ENCODE measurements around the gene ZNF491.
"Not testable (repeated sequence)": the region's sequence is repeated elsewhere in the genome, so short reads cannot be mapped to it uniquely, and the experiment has no call there.

The ZNF491 gene

DNA sequence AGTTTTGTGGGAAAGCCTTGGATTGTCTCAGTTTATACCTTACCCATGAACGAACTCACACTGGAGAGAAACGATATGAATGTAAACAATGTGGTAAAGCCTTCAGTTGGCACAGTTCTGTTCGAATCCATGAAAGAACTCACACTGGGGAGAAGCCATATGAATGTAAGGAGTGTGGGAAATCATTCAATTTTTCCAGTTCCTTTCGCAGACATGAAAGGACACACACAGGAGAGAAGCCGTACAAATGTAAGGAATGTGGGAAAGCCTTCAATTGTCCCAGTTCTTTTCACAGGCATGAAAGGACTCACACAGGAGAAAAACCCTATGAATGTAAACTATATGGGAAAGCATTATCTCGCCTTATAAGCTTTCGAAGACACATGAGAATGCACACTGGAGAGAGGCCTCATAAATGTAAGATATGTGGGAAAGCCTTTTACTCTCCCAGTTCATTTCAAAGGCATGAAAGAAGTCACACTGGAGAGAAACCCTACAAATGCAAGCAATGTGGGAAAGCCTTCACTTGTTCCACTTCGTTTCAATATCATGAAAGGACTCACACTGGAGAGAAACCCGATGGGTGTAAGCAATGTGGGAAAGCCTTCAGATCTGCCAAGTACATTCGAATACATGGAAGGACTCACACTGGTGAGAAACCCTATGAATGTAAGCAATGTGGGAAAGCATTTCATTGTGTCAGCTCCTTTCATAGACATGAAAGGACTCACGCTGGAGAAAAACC lies 8.2 kb downstream of the ZNF491 start:
- DNase-seq (ENCODE audit: low read depth, low spot score) = no peak

DNA sequence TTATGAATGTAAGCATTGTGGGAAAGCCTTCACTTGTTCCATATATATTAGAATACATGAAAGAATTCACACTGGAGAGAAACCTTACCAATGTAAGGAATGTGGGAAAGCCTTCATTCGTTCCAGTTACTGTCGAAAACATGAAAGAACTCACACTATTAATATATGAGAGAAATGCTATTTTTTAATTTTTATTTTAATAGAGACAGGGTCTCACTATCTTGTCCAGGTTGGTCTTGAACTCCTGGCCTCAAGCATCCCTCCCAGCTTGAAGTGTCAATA lies 8.7 kb downstream of the ZNF491 start:
- no peak for DNase-seq (ENCODE audit: low read depth, low spot score)

- DNase-seq (ENCODE audit: low read depth, low spot score) = no peak
Measured at GRCh38 chr19:11813703-11814028, 15.3 kb downstream of the ZNF491 start.

DNA sequence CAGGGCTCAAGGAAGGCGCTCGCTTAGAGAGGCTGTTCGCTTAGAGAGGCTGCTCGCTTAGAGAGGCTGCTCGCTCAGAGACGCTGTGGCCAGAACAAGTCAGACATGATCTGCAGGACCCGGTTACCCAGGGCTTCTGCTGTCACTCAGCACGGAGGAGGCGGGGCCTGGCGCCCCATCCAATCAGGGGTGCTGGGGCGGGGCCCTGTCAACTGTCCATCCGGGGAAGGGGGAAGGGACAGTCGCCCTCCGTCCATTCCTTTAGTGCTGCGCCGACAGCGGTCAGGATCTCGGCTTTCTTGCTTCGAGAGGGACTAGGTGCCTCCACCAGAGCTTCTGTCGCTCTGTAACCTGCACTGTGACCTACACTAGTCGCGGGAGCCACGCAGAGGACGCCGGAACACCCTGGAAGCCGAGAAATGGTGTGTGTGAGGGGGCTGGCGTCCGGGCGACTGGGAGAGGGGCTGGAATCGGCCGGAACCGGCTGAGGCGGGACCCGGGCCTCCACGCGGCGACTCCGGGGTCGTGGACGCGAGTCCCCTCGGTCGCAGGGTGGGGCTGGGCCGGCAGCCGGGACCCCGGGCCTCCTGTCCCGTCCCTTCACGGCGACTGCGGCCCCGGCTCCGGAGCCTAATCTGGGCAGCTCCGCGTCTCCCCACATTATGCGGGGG lies 15.8 kb downstream of the ZNF491 start, which contains the start of gene ZNF440:
ZNF440 (plus strand) TSS at position 245 of the 671 bp plus-strand sequence; CDS start at position 420, 175 bp downstream.
- DNase-seq (ENCODE audit: low read depth, low spot score) = peak; percentile 98

DNA sequence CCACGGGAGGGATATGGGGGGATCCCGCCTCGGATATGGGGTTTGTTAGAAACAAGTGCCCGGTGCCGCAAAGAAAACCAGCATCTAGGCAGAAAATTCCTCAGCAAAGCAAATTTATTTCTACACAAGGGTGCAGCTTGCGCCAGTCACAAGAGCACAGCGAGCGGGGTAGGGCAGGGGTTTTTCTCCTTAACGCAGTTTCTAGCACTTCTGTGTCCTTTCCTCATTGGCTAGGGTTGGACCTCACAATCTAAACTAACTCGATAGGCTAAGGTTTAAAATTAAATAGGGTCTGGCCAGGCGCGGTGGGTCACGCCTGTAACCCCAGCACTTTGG lies 16.3 kb downstream of the ZNF491 start:
- peak; percentile 49 for DNase-seq (ENCODE audit: low read depth, low spot score)

GRCh38 chr19:11821474-11822109 lies 23.3 kb downstream of the ZNF491 start:
- DNase-seq (ENCODE audit: low read depth, low spot score) = peak; percentile 23

DNA sequence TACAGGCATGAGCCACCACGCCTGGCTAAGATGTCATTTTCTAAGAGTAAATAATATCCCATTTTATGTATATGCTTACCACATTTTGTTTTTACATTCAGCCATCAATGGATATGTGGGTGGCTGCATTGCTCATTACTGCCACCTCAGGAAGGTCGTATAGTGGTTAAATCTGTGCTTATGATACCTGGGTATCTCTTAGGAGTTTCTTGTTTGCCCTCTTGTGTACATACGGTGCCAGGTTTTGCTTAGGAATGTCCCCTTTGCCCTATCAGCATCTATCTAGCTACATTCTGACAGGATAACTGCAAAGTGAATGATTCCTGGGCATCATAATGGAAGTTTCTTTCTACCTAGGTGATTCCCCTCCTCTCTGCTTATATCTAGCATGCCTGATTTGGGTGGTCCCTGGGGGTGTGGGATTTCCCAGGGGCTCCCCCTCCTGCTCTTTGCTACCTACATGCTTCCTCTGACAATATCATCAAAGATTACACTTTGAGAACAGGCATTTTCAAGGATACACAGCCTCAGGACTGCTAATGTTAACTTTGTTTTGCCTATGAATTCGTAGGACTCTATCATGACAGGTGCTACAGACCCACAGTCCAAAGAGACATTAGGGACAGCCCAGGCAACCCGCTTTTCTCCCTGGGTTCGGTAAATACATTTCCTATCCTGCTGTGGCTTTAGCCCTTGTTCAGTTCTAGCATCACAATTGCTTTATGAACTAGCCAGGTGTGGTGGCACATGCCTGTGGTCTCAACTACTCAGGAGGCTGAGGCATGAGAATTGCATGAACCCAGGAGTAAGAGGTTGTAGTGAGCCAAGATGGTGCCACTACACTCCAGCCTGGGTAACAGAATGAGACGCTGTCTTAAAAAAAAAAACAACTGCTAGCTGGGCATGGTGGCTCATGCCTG lies 30.9 kb downstream of the ZNF491 start:
- DNase-seq (ENCODE audit: low read depth, low spot score) = not testable (repeated sequence)

- DNase-seq (ENCODE audit: low read depth, low spot score) = no peak
Measured at GRCh38 chr19:11832253-11832912, 34.1 kb downstream of the ZNF491 start.

DNA sequence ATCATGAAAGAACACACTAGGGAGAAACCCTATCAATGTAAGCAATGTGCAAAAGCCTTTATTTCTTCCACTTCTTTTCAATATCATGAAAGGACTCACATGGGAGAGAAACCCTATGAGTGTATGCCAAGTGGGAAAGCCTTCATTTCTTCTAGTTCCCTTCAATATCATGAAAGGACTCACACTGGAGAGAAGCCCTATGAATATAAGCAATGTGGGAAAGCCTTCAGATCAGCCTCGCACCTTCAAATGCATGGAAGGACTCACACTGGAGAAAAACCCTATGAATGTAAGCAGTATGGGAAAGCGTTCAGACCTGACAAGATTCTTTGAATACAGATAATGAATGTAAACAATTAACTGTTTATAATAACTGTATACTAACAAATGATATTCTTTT lies 35.2 kb downstream of the ZNF491 start:
- no peak for DNase-seq (ENCODE audit: low read depth, low spot score)

DNA sequence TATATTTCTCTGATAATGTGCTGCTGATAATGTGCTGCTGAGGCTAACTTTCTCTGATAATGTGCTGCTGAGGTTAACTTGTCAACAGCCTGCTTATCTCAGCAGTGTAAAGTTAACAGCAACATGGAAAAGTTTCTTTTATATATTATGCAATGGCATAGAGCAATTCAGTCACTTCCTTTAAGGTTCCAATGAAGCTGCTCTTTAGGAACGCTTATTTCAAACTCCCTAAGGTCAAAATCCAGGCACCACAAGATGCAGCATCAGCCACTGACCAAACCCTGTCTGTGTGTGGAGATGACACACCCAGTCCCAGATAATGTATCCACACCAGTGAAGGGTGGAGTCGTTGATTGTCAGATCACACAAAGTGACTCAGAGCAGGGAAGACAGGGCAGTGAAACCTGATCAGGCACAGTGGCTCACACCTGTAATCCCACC lies 37.3 kb downstream of the ZNF491 start:
- DNase-seq (ENCODE audit: low read depth, low spot score) = not testable (repeated sequence)

DNA sequence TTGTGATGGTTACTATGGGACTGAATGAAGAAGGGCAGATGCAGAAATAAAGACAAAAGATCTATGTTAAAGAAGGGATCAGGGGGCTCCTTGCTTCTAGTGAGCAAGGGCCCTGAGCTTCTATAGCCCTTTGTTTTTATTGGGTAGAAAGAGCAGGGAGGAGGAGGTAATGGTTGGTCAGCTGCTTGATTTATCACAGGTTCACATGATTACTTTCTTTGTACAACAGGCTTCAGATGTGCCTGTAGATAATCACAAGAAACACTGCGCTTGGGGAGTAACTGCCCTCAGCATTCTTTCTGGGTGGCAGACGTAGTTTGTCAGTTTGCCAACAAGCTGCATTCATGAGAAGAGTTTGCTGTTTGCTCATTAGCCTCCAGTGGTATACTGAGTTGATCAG lies 45.4 kb downstream of the ZNF491 start:
- DNase-seq (ENCODE audit: low read depth, low spot score) = peak; percentile 16

DNA sequence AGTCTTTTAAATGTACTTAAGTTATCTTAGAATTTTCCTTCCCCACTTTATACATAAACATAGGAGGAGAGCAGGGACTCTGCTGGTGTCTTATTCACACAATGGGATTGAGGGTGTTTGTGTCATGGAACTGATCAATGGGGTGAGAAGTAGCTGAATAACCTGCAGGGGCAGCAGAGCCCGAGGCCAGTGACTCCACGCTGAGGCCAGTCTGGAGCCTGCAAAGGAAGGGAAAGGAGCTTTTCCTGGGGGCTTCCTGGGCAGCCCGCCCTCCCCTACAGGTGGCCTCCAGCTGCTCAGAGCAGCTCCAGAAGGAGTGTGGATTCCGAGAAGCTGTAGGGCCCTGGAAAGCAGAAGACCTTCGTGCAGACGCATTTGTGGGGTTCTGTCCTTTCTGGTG lies 49.3 kb downstream of the ZNF491 start:
- DNase-seq (ENCODE audit: low read depth, low spot score) = not testable (repeated sequence)

DNA sequence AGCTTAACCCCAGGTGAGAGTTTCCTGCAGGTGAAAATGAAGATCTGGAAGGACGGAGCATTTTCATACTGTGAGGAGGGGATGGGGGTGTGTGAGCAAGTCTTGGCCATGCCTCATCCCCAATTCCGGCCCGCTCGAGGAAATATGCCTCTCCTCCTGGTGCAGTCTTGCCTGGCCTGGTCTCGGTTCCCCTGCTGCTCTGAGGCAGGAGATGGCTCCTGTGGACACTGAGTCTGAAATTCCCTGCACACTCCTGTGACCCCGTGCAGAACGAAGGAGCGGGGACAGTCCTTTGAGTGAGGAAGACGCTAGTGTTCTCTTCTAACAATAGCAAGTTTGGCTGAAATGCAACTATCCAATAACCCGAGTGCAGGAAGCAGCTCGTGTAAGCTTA lies 49.9 kb downstream of the ZNF491 start:
- DNase-seq (ENCODE audit: low read depth, low spot score) = no peak

GRCh38 chr19:11848594-11849469 lies 50.5 kb downstream of the ZNF491 start, which contains the start of gene ZNF439:
TSS of gene ZNF439 (plus strand) at chr19:11848726. CDS start at chr19:11848868, 142 bp downstream.
- DNase-seq (ENCODE audit: low read depth, low spot score) = peak; percentile 92

DNA sequence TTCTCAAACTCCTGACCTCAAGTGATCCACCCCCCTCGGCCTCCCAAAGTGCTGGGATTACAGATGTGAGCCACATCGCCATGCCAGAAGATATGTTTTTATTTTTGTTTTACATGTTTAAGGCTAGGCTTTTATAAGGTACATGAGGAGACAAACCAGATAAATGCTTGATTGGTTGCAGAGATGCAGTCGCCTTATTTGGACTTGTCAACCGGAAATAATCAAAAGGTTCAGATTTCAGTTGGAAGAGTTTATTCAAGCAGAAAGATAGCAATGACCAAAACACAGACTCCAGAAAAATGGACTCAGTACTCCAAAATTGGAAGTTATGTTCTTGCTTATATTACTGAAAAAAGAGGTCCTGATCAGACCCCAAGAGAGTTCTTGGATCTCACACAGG lies 52.0 kb downstream of the ZNF491 start:
- DNase-seq (ENCODE audit: low read depth, low spot score) = not testable (repeated sequence)

DNA sequence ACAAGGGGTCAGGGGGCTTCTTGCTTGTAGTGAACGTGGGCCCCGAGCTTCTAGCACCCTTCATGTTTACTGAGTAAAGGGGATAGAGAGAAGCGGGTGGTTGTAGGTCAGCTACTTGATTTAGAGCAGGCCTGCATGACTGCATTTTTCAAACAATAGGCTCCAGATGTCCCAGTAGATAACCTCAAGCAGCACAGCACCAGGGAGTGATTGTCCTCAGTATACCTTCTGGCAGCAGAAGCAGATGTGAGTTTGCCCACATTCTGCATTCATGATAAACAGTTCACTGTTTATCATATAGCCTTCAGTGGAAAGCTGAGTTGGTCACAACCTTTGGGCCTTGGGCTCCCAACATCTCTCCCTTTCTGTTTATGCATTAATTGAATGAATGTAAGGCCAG lies 55.0 kb downstream of the ZNF491 start:
- no peak for DNase-seq (ENCODE audit: low read depth, low spot score)

GRCh38 chr19:11856596-11857250 lies 58.4 kb downstream of the ZNF491 start:
- DNase-seq (ENCODE audit: low read depth, low spot score) = no peak
